Fibroblast of villous mesenchyme (primary cell): ENCODE results near the gene MSH3. TPM values are rescaled to one million over a fixed set of nuclear protein-coding genes. Genes with fewer than 3 reads are reported as not detected.
A peak's percentile ranks its signal among the peaks of the same experiment; 100 is the strongest.

ENCODE experiments used
- DNase-seq: peaks from one replicate; pipeline ENCODE4 v3.0.0-alpha.2; 2010; ENCODE audit warnings: low read depth
- H3K4me3 ChIP-seq: 2 replicates; pipeline ENCODE4 v1.5.1; 2011; ENCODE audit warnings: low read depth, mild to moderate bottlenecking, low read length
- CTCF ChIP-seq: IDR thresholded peaks from 2 replicates; pipeline ENCODE4 v1.5.1; 2012; ENCODE audit warnings: low read depth, mild to moderate bottlenecking, low read length; ENCODE audit not compliant: insufficient read depth
- total RNA-seq: library from RNA; depleted of rRNA; stranded (reverse); fragments of >200 nt; gene quantifications from 2 replicates; pipeline ENCODE4 v1.2.3, GENCODE V29; 2012

MSH3 gene
- total RNA-seq, 1 donor, result 22.5 TPM

- DNase-seq, result peak; percentile 52
- TF ChIP-seq CTCF, result no peak
- no peak overlapping the region for H3K4me3 ChIP-seq
Observed at GRCh38 chr5:80865551-80865950, 211.1 kb downstream of the MSH3 start.

- no peak overlapping the region for H3K4me3 ChIP-seq
- no peak for DNase-seq
- no peak for TF ChIP-seq CTCF
Observed at GRCh38 chr5:80866371-80866770, 211.9 kb downstream of the MSH3 start.

- no peak for TF ChIP-seq CTCF
- peak; percentile 29 for DNase-seq
- H3K4me3 ChIP-seq, result no peak overlapping the region
Observed at GRCh38 chr5:80867233-80867632, 212.8 kb downstream of the MSH3 start.

GRCh38 chr5:80870442-80870841, 216.0 kb downstream of the MSH3 start:
- no peak overlapping the region for H3K4me3 ChIP-seq
- no peak for TF ChIP-seq CTCF
- DNase-seq, result no peak

- peak; percentile 47 for DNase-seq
- H3K4me3 ChIP-seq, result no peak overlapping the region
- TF ChIP-seq CTCF, result no peak
Observed at GRCh38 chr5:80871541-80871961, 217.1 kb downstream of the MSH3 start.

GRCh38 chr5:80874162-80874561, 219.7 kb downstream of the MSH3 start:
- no peak overlapping the region for H3K4me3 ChIP-seq
- no peak for DNase-seq
- TF ChIP-seq CTCF, result no peak

- no peak for DNase-seq
- TF ChIP-seq CTCF, result no peak
- H3K4me3 ChIP-seq, result no peak overlapping the region
Observed at GRCh38 chr5:80877592-80877991, 223.1 kb downstream of the MSH3 start.
